ENCODE data around the gene SH3PXD2A.

DNA sequence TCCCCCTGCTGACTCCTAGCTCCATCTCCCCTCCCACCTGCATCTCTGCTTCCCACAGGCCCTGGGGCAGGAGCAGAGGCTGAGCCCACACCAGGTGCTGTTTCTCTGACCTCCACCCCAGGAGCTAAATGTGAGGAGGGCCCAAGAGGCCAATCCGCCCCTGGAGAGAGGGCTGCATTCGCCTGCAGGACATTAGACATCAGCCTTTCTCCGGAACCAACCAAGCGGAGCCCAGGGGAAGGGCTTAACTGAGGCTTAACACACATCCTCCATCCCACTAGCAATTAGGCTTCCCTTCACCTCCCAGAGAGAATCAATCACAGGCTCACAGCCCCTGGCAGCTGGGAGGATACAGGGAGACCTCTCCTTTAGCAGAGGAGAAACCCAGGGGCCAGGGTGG, 50.5 kb downstream of the SH3PXD2A start:
- TF ChIP-seq TAF1 (IDR thresholded peaks at IDR 0.05; ENCODE audit: borderline replicate concordance, low read depth, low read length) (no peak), POLR2A (IDR thresholded peaks at IDR 0.05; ENCODE audit: low read depth, low read length) (no peak)
